Measurements from ENCODE around the gene CFAP46. TPM values are rescaled to one million over a fixed set of nuclear protein-coding genes. Genes with fewer than 3 reads are reported as not detected.

Gene CFAP46
- total and polyA plus RNA-seq, 10 of the 15 experiments (the other 5 are each of a cell fraction or from before 2014, with no cell fraction given) = 0.01 to 0.18 (median 0.03) TPM; not detected in 7

DNA sequence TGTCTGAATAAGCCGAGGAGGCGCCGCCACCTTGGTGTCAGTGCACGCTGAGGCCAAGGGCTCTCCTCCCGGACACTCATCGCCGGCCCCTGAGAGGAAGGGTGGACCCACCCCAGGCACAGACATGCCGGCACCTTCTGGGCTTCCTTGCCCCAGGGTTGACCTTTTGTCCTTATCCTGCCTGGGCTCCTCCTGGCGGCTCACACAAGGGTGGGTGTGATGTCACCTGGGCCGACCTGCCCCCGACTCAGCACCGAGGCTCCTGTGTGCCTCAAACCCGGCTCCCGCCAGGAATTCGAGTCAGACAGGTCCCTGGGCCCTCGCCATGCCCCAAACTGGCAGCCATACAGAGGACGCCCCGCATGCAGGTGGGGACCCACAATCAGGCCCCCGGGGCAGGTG is 17.7 kb upstream of the CFAP46 start (continued):
- TF ChIP-seq ZBTB40 (IDR thresholded peaks at IDR 0.05; ENCODE audit: borderline replicate concordance) = no peak
- TF ChIP-seq, protein P1, sequence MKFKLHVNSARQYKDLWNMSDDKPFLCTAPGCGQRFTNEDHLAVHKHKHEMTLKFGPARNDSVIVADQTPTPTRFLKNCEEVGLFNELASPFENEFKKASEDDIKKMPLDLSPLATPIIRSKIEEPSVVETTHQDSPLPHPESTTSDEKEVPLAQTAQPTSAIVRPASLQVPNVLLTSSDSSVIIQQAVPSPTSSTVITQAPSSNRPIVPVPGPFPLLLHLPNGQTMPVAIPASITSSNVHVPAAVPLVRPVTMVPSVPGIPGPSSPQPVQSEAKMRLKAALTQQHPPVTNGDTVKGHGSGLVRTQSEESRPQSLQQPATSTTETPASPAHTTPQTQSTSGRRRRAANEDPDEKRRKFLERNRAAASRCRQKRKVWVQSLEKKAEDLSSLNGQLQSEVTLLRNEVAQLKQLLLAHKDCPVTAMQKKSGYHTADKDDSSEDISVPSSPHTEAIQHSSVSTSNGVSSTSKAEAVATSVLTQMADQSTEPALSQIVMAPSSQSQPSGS (IDR thresholded peaks at IDR 0.05; ENCODE audit: low read length) = no peak

- RAD21 ChIA-PET (ENCODE audit: unreplicated experiment) = no interaction called here
- no peak for ATAC-seq
- TF ChIP-seq BMI1 (IDR thresholded peaks at IDR 0.05; ENCODE audit: borderline replicate concordance) (no peak), SMARCA5 (IDR thresholded peaks at IDR 0.05) (no peak), SREBF2 (IDR thresholded peaks at IDR 0.05; ENCODE audit: low read length) (no peak), SUPT20H (IDR thresholded peaks at IDR 0.05; ENCODE audit: borderline replicate concordance, control insufficient read depth, low read depth, low read length) (no peak), RAD21 (IDR thresholded peaks at IDR 0.05; ENCODE audit: insufficient read depth, low read depth, low read length) (no peak), PML (IDR thresholded peaks at IDR 0.05; ENCODE audit: low read length) (no peak), IRF4 (IDR thresholded peaks at IDR 0.05; ENCODE audit: low read depth, low read length) (no peak), SUZ12 (IDR thresholded peaks at IDR 0.05; ENCODE audit: unreplicated experiment) (no peak), FOXM1 (IDR thresholded peaks at IDR 0.05; ENCODE audit: low read depth, low read length) (no peak)
- TF ChIP-seq, protein P2, sequence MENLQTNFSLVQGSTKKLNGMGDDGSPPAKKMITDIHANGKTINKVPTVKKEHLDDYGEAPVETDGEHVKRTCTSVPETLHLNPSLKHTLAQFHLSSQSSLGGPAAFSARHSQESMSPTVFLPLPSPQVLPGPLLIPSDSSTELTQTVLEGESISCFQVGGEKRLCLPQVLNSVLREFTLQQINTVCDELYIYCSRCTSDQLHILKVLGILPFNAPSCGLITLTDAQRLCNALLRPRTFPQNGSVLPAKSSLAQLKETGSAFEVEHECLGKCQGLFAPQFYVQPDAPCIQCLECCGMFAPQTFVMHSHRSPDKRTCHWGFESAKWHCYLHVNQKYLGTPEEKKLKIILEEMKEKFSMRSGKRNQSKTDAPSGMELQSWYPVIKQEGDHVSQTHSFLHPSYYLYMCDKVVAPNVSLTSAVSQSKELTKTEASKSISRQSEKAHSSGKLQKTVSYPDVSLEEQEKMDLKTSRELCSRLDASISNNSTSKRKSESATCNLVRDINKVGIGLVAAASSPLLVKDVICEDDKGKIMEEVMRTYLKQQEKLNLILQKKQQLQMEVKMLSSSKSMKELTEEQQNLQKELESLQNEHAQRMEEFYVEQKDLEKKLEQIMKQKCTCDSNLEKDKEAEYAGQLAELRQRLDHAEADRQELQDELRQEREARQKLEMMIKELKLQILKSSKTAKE (IDR thresholded peaks at IDR 0.05; ENCODE audit: low read depth, poor library complexity, severe bottlenecking) = no peak
- TF ChIP-seq, protein P3, sequence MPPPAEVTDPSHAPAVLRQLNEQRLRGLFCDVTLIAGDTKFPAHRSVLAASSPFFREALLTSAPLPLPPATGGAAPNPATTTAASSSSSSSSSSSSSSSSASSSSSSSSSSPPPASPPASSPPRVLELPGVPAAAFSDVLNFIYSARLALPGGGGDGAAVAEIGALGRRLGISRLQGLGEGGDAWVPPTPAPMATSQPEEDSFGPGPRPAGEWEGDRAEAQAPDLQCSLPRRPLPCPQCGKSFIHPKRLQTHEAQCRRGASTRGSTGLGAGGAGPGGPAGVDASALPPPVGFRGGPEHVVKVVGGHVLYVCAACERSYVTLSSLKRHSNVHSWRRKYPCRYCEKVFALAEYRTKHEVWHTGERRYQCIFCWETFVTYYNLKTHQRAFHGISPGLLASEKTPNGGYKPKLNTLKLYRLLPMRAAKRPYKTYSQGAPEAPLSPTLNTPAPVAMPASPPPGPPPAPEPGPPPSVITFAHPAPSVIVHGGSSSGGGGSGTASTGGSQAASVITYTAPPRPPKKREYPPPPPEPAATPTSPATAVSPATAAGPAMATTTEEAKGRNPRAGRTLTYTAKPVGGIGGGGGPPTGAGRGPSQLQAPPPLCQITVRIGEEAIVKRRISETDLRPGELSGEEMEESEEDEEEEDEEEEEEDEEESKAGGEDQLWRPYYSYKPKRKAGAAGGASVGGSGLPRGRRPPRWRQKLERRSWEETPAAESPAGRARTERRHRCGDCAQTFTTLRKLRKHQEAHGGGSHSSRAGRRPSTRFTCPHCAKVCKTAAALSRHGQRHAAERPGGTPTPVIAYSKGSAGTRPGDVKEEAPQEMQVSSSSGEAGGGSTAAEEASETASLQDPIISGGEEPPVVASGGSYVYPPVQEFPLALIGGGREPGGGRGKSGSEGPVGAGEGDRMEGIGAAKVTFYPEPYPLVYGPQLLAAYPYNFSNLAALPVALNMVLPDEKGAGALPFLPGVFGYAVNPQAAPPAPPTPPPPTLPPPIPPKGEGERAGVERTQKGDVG (CRISPR knock-in tag; IDR thresholded peaks at IDR 0.05) = no peak
Measured at GRCh38 chr10:132959559-132959961, 17.2 kb upstream of the CFAP46 start.

More at GRCh38 chr10:132959559-132959961, 17.2 kb upstream of the CFAP46 start:
- DNase-seq (ENCODE audit: low read depth, low spot score) (no peak), FAIRE-seq (no peak)
- Histone ChIP-seq H3K36me3 (ENCODE audit: control insufficient read depth in 2 of 2, insufficient read depth in 2 of 2, low read length in 1 of 2) (no peaks in the 10 kb centered on the region), H3K9me3 (replicated peaks; ENCODE audit: control insufficient read depth, insufficient read depth, low read length) (no peaks in the 10 kb centered on the region), H3K4me1 (ENCODE audit: control insufficient read depth, insufficient read depth, low read length) (peaks cover 3% of the 10 kb centered on the region; the same call in 1 of the 2 replicates), H3K9ac (ENCODE audit: control insufficient read depth, insufficient read depth, low read length) (no peak overlapping the region), H4K20me1 (ENCODE audit: control insufficient read depth, insufficient read depth) (no peaks in the 10 kb centered on the region), H3K4me3 (no peak overlapping the region), H3K4me2 (ENCODE audit: control insufficient read depth, insufficient read depth) (no peak overlapping the region), H3K27ac (ENCODE audit: control insufficient read depth, insufficient read depth) (no peak overlapping the region), H3K27me3 (replicated peaks in 1 of 2; ENCODE audit: control insufficient read depth in 2 of 2, insufficient read depth in 2 of 2, low read length in 1 of 2) (no peaks in the 10 kb centered on the region), H2AFZ (ENCODE audit: control insufficient read depth, low read depth, low read length) (no peak overlapping the region), H3K79me2 (ENCODE audit: control insufficient read depth, insufficient read depth, low read length) (no peaks in the 10 kb centered on the region)
- ChIA-PET POLR2A (no interaction called here), SMC1A (ENCODE audit: uncharacterized antibody, unreplicated experiment) (no interaction called here), CTCF (no interaction called here)
- intact Hi-C loops (cut with micrococcal nuclease; ENCODE audit: unreplicated experiment) = no loop called here
- WGBS (ENCODE audit: insufficient coverage, insufficient replicate concordance, low lambda C conversion rate, missing lambda C conversion rate) = 69% methylated on average over 8 of the region's 8 CpGs
- in situ Hi-C loops (cut with MboI) = no loop called here
- BruUV-seq (replicated peaks) = no TSS peak
